ENCODE results near the gene PPP1R14C.

PPP1R14C gene

DNA sequence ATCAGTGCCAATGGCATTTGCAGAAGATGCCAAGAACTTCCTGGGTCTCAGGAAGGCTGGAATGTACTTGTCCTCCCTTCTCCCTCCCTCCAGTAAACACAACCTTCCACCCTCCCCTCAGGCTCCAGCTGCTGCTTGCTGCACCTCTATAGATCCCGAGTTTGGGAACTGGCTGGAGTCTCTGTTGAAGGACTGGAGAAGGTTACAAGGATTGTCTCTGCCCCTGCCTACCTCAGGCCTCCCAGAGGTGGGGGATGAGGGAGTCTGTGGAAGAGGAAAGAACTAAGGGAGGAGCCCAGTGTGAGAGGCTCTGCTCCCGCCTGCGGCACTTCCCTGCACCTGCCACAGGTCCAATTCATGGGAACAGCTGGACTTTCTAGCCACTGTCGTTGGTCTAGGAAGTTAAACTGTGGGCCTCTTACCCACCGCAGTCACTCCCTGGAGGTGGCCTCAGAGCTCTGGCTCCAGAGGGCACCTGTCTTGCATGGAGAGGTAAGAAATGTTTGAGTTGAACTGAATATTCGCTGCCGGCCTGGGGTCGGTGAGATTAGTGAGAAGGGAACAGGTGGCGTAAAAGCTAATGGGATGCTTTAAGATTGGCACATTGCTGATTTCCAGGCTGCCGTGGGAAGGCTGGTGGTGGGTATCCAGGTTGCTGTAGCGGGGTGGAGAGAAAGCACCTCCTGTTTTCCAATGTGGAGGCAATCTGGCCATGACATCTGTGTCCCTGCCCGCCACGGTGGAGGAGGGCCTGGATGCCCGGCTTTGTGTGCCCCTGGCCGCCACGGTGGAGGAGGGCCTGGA lies 54.3 kb downstream of the PPP1R14C start:
- DNase-seq, result no peak

DNA sequence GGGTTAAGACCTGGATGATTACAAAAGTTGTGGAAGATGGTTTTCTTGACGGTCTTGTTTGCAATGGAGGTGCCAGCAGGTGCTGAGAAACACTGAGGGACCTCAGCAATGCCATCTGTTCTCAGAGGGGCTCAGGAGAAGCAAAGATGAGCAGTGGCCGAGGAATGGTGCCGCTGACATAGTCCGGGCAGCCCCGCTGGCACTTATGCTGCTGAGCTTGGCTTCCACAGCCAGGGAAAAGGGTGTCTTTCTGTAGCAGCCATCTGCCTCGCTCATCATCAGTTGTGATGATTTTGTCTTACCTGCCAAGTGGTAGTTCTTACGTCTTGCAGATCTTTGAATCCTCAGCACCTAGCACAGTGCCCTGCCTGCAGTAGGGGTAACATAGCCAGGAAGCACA lies 55.7 kb downstream of the PPP1R14C start:
- DNase-seq, result no peak

DNA sequence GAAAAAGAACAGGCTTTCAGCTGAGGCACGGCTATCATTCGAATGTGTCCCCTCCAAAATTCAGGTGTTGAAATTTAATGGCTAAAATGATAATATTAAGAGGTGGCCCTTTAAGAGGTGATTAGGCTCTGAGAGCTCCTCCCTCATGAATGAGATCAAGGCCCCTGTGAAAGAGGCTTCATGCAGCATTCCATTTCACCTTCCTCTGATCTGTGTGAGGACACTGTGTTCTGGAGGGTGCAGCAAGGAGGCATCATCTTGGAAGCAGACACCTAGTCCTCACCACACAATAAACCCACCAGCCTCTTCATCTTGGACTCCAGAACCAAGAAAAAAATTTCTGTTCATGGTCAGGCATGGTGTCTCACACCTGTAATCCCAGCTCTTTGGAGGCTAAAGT lies 56.4 kb downstream of the PPP1R14C start:
- no peak for DNase-seq

DNA sequence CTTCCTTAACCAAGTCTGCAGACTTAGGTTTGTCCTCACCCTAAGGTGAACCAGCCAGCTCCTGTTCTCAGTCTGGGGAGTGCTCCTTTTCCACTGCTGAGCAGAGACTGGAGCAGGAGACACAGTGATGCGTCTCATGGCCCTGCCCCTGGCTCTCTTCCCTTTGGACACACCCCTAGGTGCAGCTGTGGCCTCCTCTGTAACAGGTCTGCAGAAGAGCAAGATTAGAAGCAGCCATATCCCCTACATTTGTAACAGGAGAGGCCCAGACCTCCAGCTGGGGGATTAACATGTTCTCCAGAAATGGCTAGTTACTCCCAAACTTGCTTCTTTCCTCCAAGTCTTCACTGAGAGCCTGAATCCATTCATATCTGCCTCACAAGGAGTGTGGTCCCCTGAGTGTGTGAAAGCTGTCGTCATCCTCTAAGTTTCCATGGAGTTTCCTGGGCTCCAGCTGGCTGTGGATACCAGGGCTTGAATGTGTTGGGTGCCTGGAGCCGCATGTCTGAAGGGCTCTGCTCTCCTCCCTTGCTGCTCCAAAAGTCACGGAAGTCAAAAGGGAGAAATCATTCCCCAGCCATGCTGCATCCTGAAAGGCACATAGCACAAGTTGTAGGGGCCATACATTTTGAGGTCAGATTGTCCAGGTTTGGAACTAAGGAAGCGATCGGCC lies 57.7 kb downstream of the PPP1R14C start:
- no peak for DNase-seq

DNA sequence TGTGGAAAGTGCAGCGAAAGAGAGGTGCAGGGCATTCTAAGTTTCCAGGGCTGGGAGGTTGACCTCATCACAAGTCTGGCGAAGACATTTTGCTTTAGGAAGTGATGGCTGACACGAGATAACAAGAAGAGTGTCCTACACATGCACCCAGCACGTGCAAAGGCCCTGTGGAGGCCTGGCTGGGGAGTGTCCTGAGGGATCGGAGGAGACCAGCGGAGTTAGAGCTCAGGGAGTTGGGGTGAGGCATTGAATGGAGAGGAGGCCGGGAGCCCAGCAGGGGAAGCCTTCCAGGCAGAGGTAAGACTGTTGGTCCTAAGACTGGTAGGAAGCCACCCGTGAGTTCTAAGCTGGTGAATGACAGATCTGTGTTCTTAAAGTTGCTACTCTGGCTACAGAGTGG lies 58.4 kb downstream of the PPP1R14C start:
- no peak for DNase-seq

DNA sequence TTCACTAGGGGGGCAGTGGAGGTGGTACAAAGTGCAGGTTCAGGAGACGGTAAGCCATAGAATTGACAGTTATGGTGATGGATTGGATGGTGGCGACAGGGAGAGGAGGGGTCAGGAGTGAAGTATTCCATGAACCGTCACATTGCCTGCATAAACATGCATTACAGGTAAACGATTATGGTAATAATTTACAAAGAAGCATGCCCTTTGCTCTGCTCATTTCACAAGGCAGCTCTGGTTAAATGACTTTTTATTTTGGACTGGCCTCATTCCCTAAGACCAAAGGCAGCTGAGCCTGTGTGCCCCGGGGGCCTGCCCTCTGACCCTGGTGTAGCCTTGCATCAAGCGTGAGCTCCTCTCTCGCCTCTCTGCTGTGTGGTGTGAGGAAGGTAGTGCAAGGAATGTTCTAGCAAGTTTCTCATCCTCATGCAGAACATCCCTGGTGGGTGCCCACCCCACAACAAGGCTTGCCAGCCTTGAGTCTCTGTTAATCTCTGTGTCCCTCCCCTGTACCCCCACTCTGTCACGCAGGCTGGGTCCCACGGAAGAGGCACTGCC lies 59.0 kb downstream of the PPP1R14C start:
- DNase-seq, result no peak

DNA sequence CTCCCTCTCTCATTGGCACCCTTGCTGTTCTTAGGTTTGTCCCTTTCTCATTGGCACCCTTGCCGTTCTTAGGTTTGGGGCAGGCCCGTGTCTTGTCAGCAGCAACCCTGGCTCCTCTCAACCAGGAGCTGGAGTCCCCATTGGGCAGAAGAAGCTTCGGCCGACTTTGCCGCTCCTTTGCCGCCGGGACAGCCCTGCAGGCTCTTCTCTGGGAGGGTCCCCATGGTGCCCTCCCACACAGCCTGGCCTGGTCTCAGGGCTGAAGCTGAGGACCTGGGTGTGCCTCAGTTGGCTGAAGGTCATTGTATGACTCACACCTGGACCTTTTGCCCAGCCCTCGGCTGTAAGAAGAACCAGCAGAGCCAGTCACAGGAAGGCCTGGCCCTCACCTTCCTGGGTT lies 59.6 kb downstream of the PPP1R14C start:
- no peak for DNase-seq

DNA sequence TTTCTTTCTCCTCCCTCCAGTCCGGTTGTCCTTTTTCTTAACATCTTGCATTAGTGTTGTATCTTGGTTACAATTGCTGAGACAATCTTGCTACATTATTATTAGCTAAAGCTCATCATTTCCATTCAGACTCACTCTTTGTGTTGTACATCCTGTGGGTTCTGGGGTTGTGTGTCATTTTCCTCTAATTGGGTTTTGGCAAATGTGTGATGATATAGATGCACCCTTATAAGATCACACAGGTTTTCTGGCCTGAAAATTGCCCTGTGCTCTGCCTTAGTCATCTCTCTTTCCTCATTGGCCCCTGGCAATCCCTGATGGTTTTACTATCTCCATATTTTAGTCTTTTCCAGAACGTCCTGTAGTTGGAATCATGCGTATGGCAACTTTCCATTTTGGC lies 60.1 kb downstream of the PPP1R14C start:
- no peak for DNase-seq

DNA sequence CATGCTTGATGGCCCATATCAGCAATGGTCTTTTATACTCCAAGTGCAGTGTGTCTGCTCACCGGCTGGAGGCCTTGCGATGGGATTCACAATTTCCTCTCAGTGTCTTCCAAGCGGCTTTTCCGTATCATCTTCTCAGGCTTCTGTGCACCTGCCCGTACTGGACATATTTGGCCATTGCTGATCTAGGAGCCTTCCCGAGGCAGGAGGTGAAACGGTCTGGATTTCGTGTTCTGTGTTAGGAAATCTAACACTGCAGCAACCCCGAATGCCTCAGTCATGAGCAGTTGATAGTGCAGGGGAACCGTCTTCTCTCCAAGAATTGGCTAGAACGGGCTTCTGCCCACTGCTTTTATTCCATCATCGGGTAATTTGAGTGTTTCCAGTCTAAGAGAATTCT lies 60.5 kb downstream of the PPP1R14C start:
- DNase-seq, result no peak

DNA sequence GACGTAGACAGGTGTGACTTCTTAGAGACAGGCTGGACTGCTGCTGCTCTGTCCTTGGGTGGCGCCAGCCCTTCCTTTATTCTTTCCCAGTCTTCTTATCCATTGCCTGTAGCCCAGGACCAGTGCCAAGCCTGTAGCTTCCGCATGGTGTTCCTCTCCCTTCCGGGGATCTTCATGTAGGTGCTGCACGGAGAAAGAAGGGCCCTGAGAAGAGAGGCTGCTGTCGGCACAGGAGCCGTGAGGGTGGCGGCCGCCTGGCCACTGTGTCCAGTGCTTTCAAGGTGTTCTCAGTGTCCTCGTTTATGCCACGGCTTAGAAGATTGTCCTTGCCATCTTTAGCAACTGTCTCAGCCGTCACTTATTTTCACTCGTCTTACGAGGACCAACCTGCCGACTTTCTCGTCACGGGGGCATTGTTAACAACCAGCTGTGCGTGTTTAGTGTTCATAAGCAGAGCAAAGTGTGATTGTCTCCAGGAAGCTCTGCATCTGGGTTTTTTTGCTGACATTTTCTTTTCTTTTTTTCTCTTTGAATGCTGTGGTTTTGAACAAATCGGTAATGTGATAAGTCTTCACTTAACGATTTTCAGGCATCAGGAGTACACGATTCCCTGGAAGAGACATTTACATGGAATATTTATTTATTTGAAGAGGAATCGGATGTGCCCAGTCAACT lies 61.2 kb downstream of the PPP1R14C start:
- DNase-seq, result no peak

DNA sequence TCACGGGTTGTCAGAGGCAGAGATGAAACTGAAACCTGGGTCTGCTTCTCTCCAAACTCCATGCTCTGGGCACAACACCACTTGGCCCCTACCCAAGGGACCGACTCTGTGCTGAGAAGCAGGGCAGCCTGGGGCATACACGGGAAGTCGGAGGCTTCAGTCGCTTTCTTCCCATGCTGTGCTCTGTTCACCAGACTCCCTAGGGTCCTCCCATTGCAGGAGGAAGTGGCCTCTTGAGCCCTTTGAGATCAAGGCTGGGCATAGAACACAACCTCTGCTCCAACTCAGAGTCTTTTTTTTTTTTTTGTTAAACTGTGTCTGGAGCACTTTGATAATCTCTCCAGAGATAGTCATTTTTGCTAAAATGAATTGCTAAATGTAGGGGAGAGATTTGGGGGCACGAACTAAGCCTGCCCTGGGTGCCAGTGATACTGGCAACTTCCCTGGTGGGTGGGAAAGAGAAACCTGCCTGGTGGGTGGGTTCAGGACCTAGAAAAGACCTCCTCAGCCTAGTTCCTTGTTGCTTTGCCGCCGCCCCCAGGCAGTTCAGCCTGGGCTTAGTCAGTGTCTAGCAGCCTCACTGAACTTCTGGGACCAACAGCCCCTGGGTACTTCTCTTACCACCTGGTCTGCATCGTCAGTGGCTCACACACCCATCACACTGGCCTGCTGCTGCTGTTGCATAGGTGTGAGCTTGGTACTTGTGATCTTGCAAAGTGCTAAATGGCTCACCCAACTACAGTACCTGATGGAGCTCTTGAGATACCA lies 62.0 kb downstream of the PPP1R14C start:
- no peak for DNase-seq

DNA sequence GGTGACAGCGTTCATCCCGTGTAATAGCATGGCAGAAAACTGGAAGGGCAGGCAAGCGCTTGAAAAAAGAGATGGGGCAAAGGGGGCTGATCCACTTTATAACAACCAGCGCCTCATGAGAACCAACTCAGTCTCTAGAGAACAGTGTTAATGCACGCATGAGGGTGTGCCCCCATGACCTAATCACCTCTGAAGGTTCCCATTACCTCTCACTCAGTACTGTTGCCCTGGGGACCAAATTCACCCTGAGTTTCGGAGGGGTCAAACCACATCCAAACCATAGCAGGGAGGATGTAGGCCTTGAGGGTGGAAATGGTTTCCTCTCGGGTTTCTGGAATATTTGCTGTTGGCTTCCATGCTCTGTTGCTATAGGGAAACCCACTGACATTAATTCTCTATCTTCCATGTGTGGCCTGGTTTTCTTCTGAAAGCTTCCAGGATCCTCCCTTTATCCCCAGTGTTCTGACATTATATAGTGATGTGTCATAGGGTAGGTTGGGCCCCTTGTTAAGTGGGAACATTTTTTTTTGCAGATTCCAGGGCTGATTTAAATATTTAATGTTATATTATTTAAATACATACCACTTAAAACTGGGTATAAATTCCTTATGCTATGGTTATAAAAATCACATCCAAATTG lies 65.2 kb downstream of the PPP1R14C start:
- DNase-seq, result peak; percentile 90

DNA sequence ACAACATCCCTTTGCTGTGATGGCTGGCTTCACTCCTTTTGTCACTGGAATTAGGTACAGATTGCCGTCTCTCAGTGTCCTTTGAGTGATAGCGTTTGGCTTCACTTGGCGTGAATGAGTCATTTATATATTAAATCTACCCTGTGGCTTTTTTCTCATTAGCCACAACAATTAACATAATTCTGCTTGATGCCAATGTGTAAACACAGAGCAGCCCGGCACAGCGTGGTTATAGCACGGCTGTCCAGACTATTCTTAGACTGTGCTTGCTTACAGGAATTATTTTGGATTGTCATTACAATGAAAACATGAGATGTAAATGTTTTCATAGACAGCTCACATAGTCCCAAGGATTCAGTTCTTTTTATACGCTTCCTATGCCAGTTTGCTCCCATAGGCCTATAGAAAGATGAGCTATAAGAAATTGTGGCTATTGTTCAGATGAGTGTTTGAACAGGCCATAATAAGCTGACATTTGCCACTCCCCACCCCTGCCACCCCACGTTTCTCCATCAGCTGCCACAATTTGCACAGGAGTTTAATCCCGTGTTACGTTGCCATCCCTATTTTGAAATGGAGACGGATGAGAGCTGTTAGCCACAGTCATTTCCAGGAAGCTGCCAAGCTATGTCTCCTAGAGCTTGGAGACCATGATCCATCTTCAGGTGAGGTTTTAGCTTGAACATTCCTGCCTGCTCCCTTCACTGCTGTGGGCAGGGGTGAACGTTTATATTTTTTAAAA lies 65.9 kb downstream of the PPP1R14C start:
- peak; percentile 71 for DNase-seq

DNA sequence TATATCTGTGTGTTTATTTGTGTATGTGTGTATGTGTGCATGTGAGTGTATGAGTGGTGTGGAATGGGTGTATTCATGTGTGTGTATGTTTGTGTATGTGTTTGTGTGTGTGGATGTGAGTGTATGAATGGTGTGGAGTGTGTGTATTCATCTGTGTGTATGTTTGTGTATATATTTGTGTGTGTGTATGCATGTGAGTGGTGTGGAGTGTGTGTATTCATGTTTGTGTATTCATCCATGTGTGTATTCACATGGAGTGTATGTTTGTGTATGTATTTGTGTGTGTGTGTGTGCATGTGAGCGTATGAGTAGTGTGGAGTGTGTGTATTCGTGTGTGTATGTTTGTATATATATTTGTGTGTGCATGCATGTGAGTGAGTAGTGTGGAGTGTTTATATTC lies 66.6 kb downstream of the PPP1R14C start:
- no peak for DNase-seq

DNA sequence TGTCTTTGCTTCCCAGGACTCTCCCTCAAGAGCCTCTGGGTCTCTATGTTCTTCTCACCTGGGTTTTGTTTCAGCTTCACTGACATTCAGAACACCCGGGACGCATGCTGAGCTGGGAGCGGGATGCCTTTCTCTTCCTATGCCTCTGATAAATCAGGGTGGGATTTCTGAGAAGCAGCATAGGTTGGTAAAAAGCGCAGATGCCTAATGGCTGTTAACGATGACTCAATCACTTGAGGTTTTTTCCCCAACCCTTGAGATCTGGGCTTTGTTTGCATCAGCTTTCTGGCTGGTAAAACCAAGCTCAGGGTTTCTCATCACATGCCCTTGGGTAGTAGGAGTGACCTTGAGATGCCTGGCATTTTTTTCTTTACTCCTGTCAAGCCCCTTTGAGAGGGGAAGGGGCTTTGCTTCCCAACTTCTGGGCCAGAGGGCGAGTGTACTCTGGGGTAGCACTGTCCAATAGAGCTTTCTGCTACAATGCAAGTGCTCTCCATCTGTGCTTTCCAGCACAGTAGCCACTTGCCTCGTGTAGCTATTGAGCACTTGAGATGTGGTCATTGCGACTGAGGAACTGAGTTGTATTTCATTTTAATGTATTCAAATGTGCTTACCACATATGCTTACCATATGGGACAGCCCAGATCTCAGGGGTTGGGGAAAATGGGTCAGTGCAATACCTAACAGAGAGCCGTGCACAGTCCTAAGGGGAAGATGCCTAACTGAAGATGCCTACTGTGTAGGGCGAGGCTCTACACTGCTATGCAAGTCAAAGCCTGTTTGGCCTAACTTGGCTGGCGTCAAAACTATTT lies 69.1 kb downstream of the PPP1R14C start:
- DNase-seq, result peak; percentile 77

DNA sequence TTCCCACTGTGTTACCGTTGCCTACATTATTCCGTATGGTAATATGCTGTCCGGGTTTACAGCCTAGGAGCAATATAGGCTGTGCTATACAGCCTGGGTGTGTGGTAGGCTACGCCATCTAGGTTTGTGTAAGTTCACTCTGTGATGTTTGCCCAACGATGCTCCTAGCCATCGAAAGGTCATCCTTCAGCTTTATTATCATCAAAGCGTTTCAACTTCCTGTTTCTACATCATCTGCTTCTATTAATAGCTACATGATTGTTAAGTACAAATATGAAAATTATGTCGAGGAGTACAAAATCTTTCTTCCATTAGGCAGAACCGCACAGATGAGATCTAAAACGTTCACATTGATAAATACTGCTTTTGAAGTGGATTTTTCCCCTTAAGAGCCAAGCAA lies 69.9 kb downstream of the PPP1R14C start:
- peak; percentile 56 for DNase-seq

DNA sequence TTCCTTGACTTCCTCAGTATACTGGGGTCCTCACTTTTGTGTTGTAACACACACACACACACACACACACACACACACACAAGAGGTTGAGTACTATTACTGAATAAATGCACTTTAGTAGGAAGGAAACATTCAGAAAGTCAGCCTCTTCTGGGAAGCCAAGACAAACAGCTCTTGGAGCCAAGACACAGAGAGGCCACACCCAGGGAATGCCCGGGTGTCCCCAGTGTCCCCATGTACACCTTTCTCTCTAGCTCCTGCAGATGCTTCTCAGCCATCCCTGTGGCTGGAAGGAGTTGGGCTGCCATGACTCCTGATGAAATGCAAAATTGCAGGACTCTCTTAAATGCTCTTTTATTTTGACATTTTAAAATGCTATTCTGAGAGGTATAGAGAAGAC lies 70.5 kb downstream of the PPP1R14C start:
- DNase-seq, result no peak

DNA sequence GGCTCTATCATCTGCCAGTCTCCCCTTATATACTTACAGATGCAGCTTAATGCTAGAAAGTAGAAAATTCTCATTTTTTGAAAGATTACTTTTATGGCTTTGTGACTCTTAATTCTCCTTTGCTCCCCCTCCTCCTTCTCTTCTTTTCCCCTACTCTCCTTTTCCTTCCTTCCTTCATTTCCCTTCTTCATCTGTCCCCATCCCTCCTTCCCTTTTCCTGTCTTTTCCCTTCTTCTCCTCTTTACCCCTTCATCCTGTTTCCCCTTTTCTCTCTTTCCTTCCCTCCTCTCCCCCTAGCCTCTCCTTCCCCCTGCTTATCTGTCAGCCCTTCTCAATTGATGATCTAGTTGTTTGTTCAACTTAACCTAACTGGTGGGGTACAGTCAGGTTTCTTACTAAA lies 71.5 kb downstream of the PPP1R14C start:
- DNase-seq, result no peak

DNA sequence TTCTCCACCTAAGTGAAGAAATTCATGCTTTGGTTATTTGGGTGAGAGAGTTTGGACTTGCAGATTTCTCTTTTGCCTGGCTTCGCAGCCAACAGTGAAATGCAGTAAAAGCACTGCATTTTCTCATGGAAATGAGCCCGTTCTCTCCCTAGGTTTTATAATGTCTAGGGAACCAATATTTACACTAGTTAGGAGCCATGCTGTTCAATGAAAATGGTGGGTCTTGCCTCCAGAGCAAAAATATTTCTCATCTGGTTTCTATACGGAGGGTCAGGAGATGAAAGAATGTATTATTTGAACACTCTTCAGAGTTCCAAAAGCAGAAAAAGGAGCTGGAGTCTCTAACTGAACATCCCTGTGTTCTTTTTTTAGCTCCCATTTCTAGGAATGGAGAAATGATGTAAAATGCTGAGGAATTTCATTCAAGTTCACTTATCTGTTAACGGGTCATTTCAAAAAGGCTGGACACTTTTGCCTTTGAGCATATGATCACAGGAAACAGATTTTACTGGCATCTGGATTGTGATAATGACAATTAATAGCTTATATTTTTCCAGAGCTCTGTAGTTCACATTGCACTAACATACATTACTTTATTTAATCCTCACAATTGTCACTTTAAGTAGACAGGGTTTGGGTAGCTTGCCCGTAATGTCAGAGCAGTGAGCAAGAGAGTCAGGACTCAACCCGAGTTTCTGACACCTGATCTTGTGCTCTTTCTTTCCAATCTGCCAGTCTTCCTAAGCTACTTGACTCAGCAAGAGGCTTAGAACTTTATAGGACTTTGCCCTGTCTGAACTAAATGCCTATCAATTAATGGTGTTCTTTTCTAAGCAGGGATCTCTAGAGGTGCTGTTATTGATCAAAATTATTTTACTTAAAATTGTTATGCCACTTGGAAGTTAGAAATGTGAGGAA lies 78.0 kb downstream of the PPP1R14C start:
- no peak for DNase-seq

DNA sequence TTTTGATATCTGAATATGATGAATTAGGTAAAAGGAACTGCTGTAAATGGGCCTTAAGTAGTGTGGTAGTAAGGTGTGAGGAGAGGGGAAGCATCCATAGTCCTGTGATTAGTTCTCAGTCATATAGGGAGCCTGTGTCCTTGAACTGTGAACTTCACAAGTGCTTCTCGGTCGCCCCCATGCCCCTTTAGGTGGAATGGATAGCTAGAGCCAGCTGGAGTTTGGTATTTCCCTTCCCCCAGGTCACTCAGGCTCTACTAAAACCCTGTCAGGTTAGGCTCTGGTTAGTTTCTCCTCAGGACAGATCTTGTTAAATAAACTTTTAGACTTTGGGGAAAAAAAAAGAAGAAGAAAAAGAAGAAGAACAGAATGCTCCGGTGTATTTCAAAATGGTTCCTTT lies 82.0 kb downstream of the PPP1R14C start:
- DNase-seq, result no peak
